Keratinocyte (primary cell): ENCODE results near the gene PDE1A. TPM values are rescaled to one million over a fixed set of nuclear protein-coding genes. Genes with fewer than 3 reads are reported as not detected.

Experiments used
- DNase-seq: peaks from one replicate; pipeline ENCODE4 v3.0.0-alpha.2; 2011; ENCODE audit warnings: low read depth, missing footprints, low spot score
- FAIRE-seq: peaks from 2 replicates; lab custom pipeline; 2011; peaks lifted over from hg19 to GRCh38; lab: Jason Lieb, UNC
- H2AFZ ChIP-seq: 2 replicates; pipeline ENCODE4 v1.6.0; 2012; ENCODE audit warnings: low read length, control low read depth, inconsistent platforms; ENCODE audit not compliant: control insufficient read depth
- H3K27ac ChIP-seq: 2 replicates; pipeline ENCODE4 v1.5.1; 2011; ENCODE audit warnings: low read length; ENCODE audit not compliant: control insufficient read depth, insufficient read depth
- H3K27me3 ChIP-seq: 3 replicates; pipeline ENCODE4 v1.6.0; 2011; ENCODE audit warnings: low read length; ENCODE audit not compliant: control insufficient read depth, insufficient read depth; ENCODE audit errors: extremely low read depth
- H3K36me3 ChIP-seq, 2 experiments: 2 replicates in 1 of 2; 3 replicates in 1 of 2; pipeline ENCODE4 v1.5.1; 2011; ENCODE audit warnings: low read length in 2 of 2, mild to moderate bottlenecking in 1 of 2; ENCODE audit not compliant: control insufficient read depth in 2 of 2, insufficient read depth in 2 of 2; ENCODE audit errors: extremely low read depth in 1 of 2
- H3K4me1 ChIP-seq: 3 replicates; pipeline ENCODE4 v1.5.1; 2011; ENCODE audit warnings: low read length; ENCODE audit not compliant: control insufficient read depth, insufficient read depth; ENCODE audit errors: extremely low read depth
- H3K4me2 ChIP-seq: 3 replicates; pipeline ENCODE4 v1.6.0; 2011; ENCODE audit warnings: low read depth, low read length; ENCODE audit not compliant: control insufficient read depth, insufficient read depth; ENCODE audit errors: extremely low read depth
- H3K4me3 ChIP-seq, 3 experiments: fragments of 200-600 bp in 1 of 3; sonication (generic) in 1 of 3; 2 replicates in 2 of 3; 3 replicates in 1 of 3; pipeline ENCODE4 v1.5.1; 2011 to 2016; ENCODE audit warnings: low read length in 3 of 3, mild to moderate bottlenecking in 3 of 3, control low read depth in 2 of 3, inconsistent platforms in 1 of 3, low read depth in 1 of 3, mixed read lengths in 1 of 3, mixed run types in 1 of 3, moderate library complexity in 1 of 3; ENCODE audit not compliant: control insufficient read depth in 2 of 3, insufficient read depth in 2 of 3; ENCODE audit errors: extremely low read depth in 1 of 3
- H3K79me2 ChIP-seq: 2 replicates; pipeline ENCODE4 v1.6.0; 2012; ENCODE audit warnings: low read length; ENCODE audit not compliant: control insufficient read depth, insufficient read depth
- H3K9ac ChIP-seq: 3 replicates; pipeline ENCODE4 v1.6.0; 2011; ENCODE audit warnings: low read length; ENCODE audit not compliant: control insufficient read depth, insufficient read depth; ENCODE audit errors: extremely low read depth
- H3K9me1 ChIP-seq: 3 replicates; pipeline ENCODE4 v1.6.0; 2011; ENCODE audit warnings: low read length; ENCODE audit not compliant: control insufficient read depth, insufficient read depth; ENCODE audit errors: extremely low read depth
- H3K9me3 ChIP-seq: 2 replicates; pipeline ENCODE4 v1.5.1; 2012; ENCODE audit warnings: low read depth, low read length; ENCODE audit not compliant: control insufficient read depth
- H4K20me1 ChIP-seq: 3 replicates; pipeline ENCODE4 v1.6.0; 2011; ENCODE audit warnings: low read length; ENCODE audit not compliant: control insufficient read depth, insufficient read depth; ENCODE audit errors: extremely low read depth
- EZH2 ChIP-seq: IDR thresholded peaks from one replicate; pipeline ENCODE4 v1.6.1; 2012; ENCODE audit warnings: inconsistent platforms, mild to moderate bottlenecking, low read length, moderate library complexity
- dilution Hi-C: fragments of 300-500 bp; cut with MboI; formaldehyde crosslinking; loops from one replicate; pipeline ENCODE4 v1.7.0; 2020; ENCODE audit warnings: low sequenced_read_pairs; ENCODE audit not compliant: extremely low pct_ligation_motif_present
- polyA plus RNA-seq, 5 experiments: library from polyadenylated mRNA; depleted of rRNA in 3 of 5; stranded (reverse) in 3 of 5; stranded (forward) in 1 of 5; unstranded in 1 of 5; fragments of >200 nt; gene quantifications; 1 replicate in 1 of 5; 2 replicates in 3 of 5; 3 replicates in 1 of 5; pipeline versions ENCODE4 v1.2.1 to v1.2.3, GENCODE V29; 2011 to 2012; ENCODE audit warnings: missing spikeins in 2 of 5, low read depth in 1 of 5, low replicate concordance in 1 of 5
- TF ChIP-seq, protein P1 (sequence below), 3 experiments: IDR thresholded peaks in 1 of 3; conservative IDR thresholded peaks in 1 of 3; optimal IDR thresholded peaks in 1 of 3; 2 replicates in 2 of 3; 3 replicates in 1 of 3; pipeline versions ENCODE3 to v1.5.1; 2011; ENCODE audit warnings: low read length in 3 of 3, mild to moderate bottlenecking in 3 of 3, moderate library complexity in 2 of 3, control low read depth in 1 of 3, inconsistent platforms in 1 of 3; ENCODE audit not compliant: insufficient read depth in 2 of 3; ENCODE audit errors: extremely low read depth in 1 of 3

The PDE1A gene
- polyA plus RNA-seq, 1 donor (not counting 4 experiments of a cell fraction or from before 2014, with no cell fraction given) = 0.10 TPM

DNA sequence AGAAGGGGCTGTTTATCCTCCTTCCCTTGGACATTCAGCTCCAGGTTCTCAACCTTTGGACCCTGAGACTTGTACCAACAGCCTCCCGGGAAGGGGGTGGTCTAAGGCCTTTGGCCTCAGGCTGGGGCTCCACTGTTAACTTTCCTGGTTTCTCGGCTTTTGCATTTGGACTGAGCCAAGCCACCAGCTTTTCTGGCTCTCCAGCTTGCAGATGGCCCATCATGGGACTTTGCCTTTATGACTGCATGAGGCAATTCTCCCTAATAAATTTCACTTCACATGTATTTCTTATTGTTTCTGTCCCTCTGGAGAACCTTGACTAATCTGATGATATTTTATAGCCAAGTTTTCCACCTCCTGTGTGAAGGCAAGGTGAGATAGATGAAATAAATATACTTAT, 260.4 kb downstream of the PDE1A start:
- Histone ChIP-seq H3K27me3 (no peaks in the 10 kb centered on the region), H3K27ac (no peak overlapping the region), H3K9me3 (no peaks in the 10 kb centered on the region), H3K79me2 (no peaks in the 10 kb centered on the region), H2AFZ (no peak overlapping the region), H3K4me1 (no peaks in the 10 kb centered on the region), H3K9ac (no peak overlapping the region), H3K4me2 (no peak overlapping the region), H3K9me1 (no peaks in the 10 kb centered on the region), H4K20me1 (no peaks in the 10 kb centered on the region), H3K36me3 (no peaks in the 10 kb centered on the region), H3K4me3 (no peak overlapping the region)
- FAIRE-seq = no peak
- DNase-seq = no peak
- dilution Hi-C loops = no loop called here
- TF ChIP-seq, protein P1, sequence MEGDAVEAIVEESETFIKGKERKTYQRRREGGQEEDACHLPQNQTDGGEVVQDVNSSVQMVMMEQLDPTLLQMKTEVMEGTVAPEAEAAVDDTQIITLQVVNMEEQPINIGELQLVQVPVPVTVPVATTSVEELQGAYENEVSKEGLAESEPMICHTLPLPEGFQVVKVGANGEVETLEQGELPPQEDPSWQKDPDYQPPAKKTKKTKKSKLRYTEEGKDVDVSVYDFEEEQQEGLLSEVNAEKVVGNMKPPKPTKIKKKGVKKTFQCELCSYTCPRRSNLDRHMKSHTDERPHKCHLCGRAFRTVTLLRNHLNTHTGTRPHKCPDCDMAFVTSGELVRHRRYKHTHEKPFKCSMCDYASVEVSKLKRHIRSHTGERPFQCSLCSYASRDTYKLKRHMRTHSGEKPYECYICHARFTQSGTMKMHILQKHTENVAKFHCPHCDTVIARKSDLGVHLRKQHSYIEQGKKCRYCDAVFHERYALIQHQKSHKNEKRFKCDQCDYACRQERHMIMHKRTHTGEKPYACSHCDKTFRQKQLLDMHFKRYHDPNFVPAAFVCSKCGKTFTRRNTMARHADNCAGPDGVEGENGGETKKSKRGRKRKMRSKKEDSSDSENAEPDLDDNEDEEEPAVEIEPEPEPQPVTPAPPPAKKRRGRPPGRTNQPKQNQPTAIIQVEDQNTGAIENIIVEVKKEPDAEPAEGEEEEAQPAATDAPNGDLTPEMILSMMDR (optimal IDR thresholded peaks at IDR 0.05 in 1 of 3, IDR thresholded peaks at IDR 0.05 in 1 of 3, conservative IDR thresholded peaks at IDR 0.05 in 1 of 3; ENCODE audit: extremely low read depth in 1 of 3, insufficient read depth in 2 of 3, low read length in 3 of 3) = no peak
- no peak for TF ChIP-seq EZH2

DNA sequence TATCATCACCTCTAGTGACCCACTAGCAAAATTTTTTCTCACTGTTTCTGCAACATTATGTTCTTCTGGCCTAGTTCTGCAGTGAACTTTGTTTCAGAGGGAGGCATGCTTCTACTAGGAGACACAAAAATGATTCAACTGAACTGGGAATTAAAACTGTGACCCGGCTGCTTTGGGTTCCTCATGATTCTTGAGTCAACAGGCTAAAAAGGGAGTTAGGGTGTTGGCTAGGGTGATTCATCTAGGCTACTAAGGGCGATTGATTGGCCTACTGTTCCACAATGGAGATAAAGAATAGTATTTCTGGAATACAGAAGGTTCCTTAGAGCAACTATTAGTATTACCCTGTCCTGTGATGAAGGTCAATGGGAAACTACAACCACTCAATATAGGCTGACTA, 261.6 kb downstream of the PDE1A start:
- Histone ChIP-seq H3K36me3 (no peaks in the 10 kb centered on the region), H3K79me2 (no peaks in the 10 kb centered on the region), H4K20me1 (no peaks in the 10 kb centered on the region), H3K27ac (no peak overlapping the region), H3K4me2 (no peak overlapping the region), H3K9ac (no peak overlapping the region), H2AFZ (no peak overlapping the region), H3K4me1 (no peaks in the 10 kb centered on the region), H3K9me3 (no peaks in the 10 kb centered on the region), H3K9me1 (no peaks in the 10 kb centered on the region), H3K27me3 (no peaks in the 10 kb centered on the region), H3K4me3 (no peak overlapping the region)
- DNase-seq (no peak), FAIRE-seq (no peak)
- dilution Hi-C loops = no loop called here
- TF ChIP-seq, protein P1 (optimal IDR thresholded peaks at IDR 0.05 in 1 of 3, IDR thresholded peaks at IDR 0.05 in 1 of 3, conservative IDR thresholded peaks at IDR 0.05 in 1 of 3; ENCODE audit: extremely low read depth in 1 of 3, insufficient read depth in 2 of 3, low read length in 3 of 3) = no peak
- no peak for TF ChIP-seq EZH2
